ENCODE measurements around the gene NACAD.

NACAD gene

DNA sequence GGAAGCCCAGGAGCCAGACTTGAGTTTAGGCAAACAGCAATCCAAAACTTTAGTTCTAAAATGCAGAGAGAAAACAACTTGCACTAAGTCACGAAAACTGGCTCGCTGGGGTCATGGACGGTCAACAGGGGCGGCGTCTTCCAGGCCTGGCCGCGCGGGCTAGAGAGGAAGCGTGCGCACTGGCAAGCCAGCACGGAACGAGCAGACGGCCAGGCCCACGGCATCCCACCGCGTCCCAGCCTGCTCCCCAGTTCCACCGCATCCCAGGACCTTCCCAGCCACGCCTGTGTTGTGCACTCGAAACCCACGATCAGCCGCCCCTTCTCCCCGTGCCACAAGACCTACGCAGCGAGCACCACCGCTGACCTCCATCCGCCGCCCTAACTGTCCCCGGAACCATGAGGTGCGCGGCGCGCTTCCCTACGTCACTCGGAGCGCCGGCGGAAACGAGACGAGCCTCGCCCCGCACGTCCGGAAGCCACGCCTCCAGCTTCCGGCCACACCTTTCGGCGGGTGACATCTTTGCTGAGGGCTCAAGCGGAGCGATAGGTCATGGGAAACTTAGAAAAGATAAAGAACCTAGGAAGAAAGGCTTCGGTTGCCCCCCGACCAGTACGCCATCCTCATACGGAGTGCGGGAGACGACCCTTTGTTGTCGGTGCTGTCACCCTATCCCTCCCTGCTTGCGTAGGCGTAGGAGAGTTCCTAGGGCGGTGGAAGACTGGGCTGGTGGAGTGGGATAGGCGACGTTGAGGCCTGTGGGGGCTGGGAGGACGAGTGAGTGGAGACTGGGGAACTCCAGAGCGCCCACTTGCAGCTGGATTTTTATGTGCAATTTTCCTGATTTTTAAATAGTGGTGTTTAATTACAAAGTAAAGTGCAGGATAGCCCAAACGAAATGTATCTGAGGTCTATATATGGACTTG lies 22.8 kb upstream of the NACAD start, which contains the start of gene TBRG4:
Gene TBRG4 (minus strand): TSS at position 400 of the 926 bp plus-strand sequence. CDS start 2,460 bp downstream, outside the sequence.
- H3K4ac ChIP-seq (ENCODE audit: low read length) = no peak within 1 kb of the TSS
- peak within 1 kb of the TSS; percentile 90 for H3K9ac ChIP-seq (ENCODE audit: low read depth, low read length, poor library complexity)
- DNase-seq (ENCODE audit: low spot score) = peak; percentile 93
- H3K4me3 ChIP-seq (ENCODE audit: low read length in 2 of 2) = peak within 1 kb of the TSS; percentile 91 to 97
- H4K91ac ChIP-seq (ENCODE audit: low read depth, low read length, poor library complexity) = peak within 1 kb of the TSS; percentile 60
- H3K27me3 ChIP-seq (ENCODE audit: control insufficient read depth in 3 of 3, insufficient read depth in 3 of 3, low read depth in 1 of 3, low read length in 3 of 3) = peaks cover 0 to 4% (median 3%) of the 10 kb centered on the region in 3 experiments
- H3K14ac ChIP-seq (ENCODE audit: low read length) = peak within 1 kb of the TSS; percentile 86
- no peak within 1 kb of the TSS for H2BK120ac ChIP-seq (ENCODE audit: low read depth, low read length)
- peak within 1 kb of the TSS; percentile 99 for H3K27ac ChIP-seq (replicated peaks; ENCODE audit: low read length)
- H3K18ac ChIP-seq (ENCODE audit: low read length) = peak within 1 kb of the TSS; percentile 98
- no peaks in the 10 kb centered on the region for H3K9me3 ChIP-seq (replicated peaks in 1 of 2; ENCODE audit: control insufficient read depth in 2 of 2, insufficient read depth in 1 of 2, low read depth in 1 of 2, low read length in 2 of 2)
- H3K79me1 ChIP-seq (ENCODE audit: low read depth, low read length) = peaks cover 3% of the 10 kb centered on the region
- no peak within 1 kb of the TSS for H2AK5ac ChIP-seq (ENCODE audit: low read depth, low read length)
- peak within 1 kb of the TSS; percentile 67 for H3K4me2 ChIP-seq (ENCODE audit: insufficient read depth, low read length, poor library complexity, severe bottlenecking)
- peaks cover 0 to 2% of the 10 kb centered on the region in 2 donors for H3K4me1 ChIP-seq (ENCODE audit: control insufficient read depth in 2 of 2, insufficient read depth in 1 of 2, low read depth in 1 of 2, low read length in 2 of 2)
- WGBS, 2 donors (ENCODE audit: extremely low coverage in 2 of 2, insufficient read length in 2 of 2, insufficient replicate concordance in 1 of 2) = no CpG with 5 or more reads among the region's 64 CpGs
- no peak within 1 kb of the TSS for H2BK15ac ChIP-seq (ENCODE audit: low read length)
- no peak within 1 kb of the TSS for H4K8ac ChIP-seq (ENCODE audit: low read depth, low read length)
- H3K36me3 ChIP-seq (replicated peaks in 1 of 2; ENCODE audit: control insufficient read depth in 2 of 2, insufficient read depth in 2 of 2, low read length in 2 of 2) = peaks cover 20 to 33% of the 10 kb centered on the region in 2 donors
- H2BK12ac ChIP-seq (ENCODE audit: low read length) = no peak within 1 kb of the TSS
- peak within 1 kb of the TSS; percentile 44 for H2BK5ac ChIP-seq (ENCODE audit: low read length)
- H3K23ac ChIP-seq (ENCODE audit: low read depth, low read length, poor library complexity) = peak within 1 kb of the TSS; percentile 50
- peak within 1 kb of the TSS; percentile 88 for H2AFZ ChIP-seq (ENCODE audit: low read length)

DNA sequence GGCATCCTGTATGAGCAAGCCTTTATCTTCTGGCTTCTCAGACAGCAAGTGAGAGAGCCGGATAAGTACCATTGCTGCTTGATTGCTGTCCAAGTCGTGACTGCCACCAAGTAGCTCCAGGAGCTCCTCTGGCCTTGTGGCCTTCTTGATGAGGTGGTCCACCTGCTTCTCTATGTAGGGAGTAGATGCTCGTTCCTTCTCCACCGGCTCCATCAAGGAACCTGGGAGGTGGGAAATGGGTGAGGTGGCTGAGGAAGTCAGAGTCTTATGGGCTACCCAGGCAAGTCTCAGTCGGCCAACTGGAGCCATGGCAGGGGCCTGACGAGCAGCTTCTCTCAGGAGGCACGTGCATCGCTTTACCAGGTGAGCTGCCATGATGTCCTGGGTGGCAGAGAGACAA lies 20.1 kb upstream of the NACAD start:
- Histone ChIP-seq H3K23ac (ENCODE audit: low read depth, low read length, poor library complexity) (no peak overlapping the region), H3K4ac (ENCODE audit: low read length) (no peak overlapping the region), H3K27me3 (ENCODE audit: control insufficient read depth in 3 of 3, insufficient read depth in 3 of 3, low read depth in 1 of 3, low read length in 3 of 3) (peaks cover 0 to 3% (median 0%) of the 10 kb centered on the region in 3 experiments), H3K4me3 (ENCODE audit: low read length in 2 of 2) (no peak overlapping the region), H2BK5ac (ENCODE audit: low read length) (no peak overlapping the region), H4K8ac (ENCODE audit: low read depth, low read length) (no peak overlapping the region), H3K4me1 (ENCODE audit: control insufficient read depth in 2 of 2, insufficient read depth in 1 of 2, low read depth in 1 of 2, low read length in 2 of 2) (peaks cover 0 to 2% of the 10 kb centered on the region in 2 donors), H4K91ac (ENCODE audit: low read depth, low read length, poor library complexity) (no peak overlapping the region), H3K9ac (ENCODE audit: low read depth, low read length, poor library complexity) (no peak overlapping the region), H2AFZ (ENCODE audit: low read length) (no peak overlapping the region), H3K4me2 (ENCODE audit: insufficient read depth, low read length, poor library complexity, severe bottlenecking) (no peak overlapping the region), H2BK120ac (ENCODE audit: low read depth, low read length) (no peak overlapping the region), H3K79me1 (ENCODE audit: low read depth, low read length) (peaks cover 3% of the 10 kb centered on the region), H3K27ac (replicated peaks; ENCODE audit: low read length) (no peak overlapping the region), H3K18ac (ENCODE audit: low read length) (no peak overlapping the region), H2BK15ac (ENCODE audit: low read length) (no peak overlapping the region), H3K9me3 (replicated peaks in 1 of 2; ENCODE audit: control insufficient read depth in 2 of 2, insufficient read depth in 1 of 2, low read depth in 1 of 2, low read length in 2 of 2) (no peaks in the 10 kb centered on the region), H3K36me3 (replicated peaks in 1 of 2; ENCODE audit: control insufficient read depth in 2 of 2, insufficient read depth in 2 of 2, low read length in 2 of 2) (peaks cover 45 to 60% of the 10 kb centered on the region in 2 donors), H2BK12ac (ENCODE audit: low read length) (no peak overlapping the region), H3K14ac (ENCODE audit: low read length) (no peak overlapping the region), H2AK5ac (ENCODE audit: low read depth, low read length) (no peak overlapping the region)
- WGBS, 2 donors (ENCODE audit: extremely low coverage in 2 of 2, insufficient read length in 2 of 2, insufficient replicate concordance in 1 of 2) = no CpG with 5 or more reads among the region's 8 CpGs
- DNase-seq (ENCODE audit: low spot score) = no peak

DNA sequence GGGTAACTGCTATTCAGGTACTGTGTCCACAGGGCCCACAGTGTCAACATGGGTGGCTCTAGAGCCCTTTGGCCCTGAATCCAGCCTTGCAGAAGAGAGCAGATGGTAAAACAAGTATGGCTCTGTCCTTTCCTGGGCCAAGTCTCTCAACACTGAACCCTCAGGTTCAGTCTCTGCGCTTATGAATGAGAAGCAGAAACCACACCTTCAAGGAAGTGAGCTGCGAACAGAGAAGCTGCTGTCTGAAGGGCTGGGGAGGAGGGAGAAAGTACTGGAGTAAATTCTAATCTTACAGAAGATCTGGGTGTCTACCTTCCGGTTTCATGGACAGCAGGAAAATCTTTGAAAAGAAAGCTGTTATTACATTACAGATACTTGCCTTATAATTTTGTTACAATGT lies 18.6 kb upstream of the NACAD start:
- no peak overlapping the region for H3K4me2 ChIP-seq (ENCODE audit: insufficient read depth, low read length, poor library complexity, severe bottlenecking)
- H2BK15ac ChIP-seq (ENCODE audit: low read length) = no peak overlapping the region
- H3K9me3 ChIP-seq (replicated peaks in 1 of 2; ENCODE audit: control insufficient read depth in 2 of 2, insufficient read depth in 1 of 2, low read depth in 1 of 2, low read length in 2 of 2) = no peaks in the 10 kb centered on the region
- H3K79me1 ChIP-seq (ENCODE audit: low read depth, low read length) = peaks cover 5% of the 10 kb centered on the region
- no peak overlapping the region for H2BK5ac ChIP-seq (ENCODE audit: low read length)
- peaks cover 0 to 3% (median 0%) of the 10 kb centered on the region in 3 experiments for H3K27me3 ChIP-seq (ENCODE audit: control insufficient read depth in 3 of 3, insufficient read depth in 3 of 3, low read depth in 1 of 3, low read length in 3 of 3)
- no peak overlapping the region for H3K4ac ChIP-seq (ENCODE audit: low read length)
- no CpG with 5 or more reads among the region's 3 CpGs for WGBS, 2 donors (ENCODE audit: extremely low coverage in 2 of 2, insufficient read length in 2 of 2, insufficient replicate concordance in 1 of 2)
- H2AFZ ChIP-seq (ENCODE audit: low read length) = no peak overlapping the region
- no peak overlapping the region for H2AK5ac ChIP-seq (ENCODE audit: low read depth, low read length)
- peaks cover 59 to 75% of the 10 kb centered on the region in 2 donors for H3K36me3 ChIP-seq (replicated peaks in 1 of 2; ENCODE audit: control insufficient read depth in 2 of 2, insufficient read depth in 2 of 2, low read length in 2 of 2)
- H2BK12ac ChIP-seq (ENCODE audit: low read length) = no peak overlapping the region
- no peak for DNase-seq (ENCODE audit: low spot score)
- H4K8ac ChIP-seq (ENCODE audit: low read depth, low read length) = no peak overlapping the region
- no peak overlapping the region for H4K91ac ChIP-seq (ENCODE audit: low read depth, low read length, poor library complexity)
- no peak overlapping the region for H2BK120ac ChIP-seq (ENCODE audit: low read depth, low read length)
- H3K4me3 ChIP-seq (ENCODE audit: low read length in 2 of 2) = no peak overlapping the region
- no peak overlapping the region for H3K9ac ChIP-seq (ENCODE audit: low read depth, low read length, poor library complexity)
- H3K18ac ChIP-seq (ENCODE audit: low read length) = no peak overlapping the region
- H3K4me1 ChIP-seq (ENCODE audit: control insufficient read depth in 2 of 2, insufficient read depth in 1 of 2, low read depth in 1 of 2, low read length in 2 of 2) = peaks cover 0 to 2% of the 10 kb centered on the region in 2 donors
- no peak overlapping the region for H3K27ac ChIP-seq (replicated peaks; ENCODE audit: low read length)
- no peak overlapping the region for H3K14ac ChIP-seq (ENCODE audit: low read length)
- no peak overlapping the region for H3K23ac ChIP-seq (ENCODE audit: low read depth, low read length, poor library complexity)

DNA sequence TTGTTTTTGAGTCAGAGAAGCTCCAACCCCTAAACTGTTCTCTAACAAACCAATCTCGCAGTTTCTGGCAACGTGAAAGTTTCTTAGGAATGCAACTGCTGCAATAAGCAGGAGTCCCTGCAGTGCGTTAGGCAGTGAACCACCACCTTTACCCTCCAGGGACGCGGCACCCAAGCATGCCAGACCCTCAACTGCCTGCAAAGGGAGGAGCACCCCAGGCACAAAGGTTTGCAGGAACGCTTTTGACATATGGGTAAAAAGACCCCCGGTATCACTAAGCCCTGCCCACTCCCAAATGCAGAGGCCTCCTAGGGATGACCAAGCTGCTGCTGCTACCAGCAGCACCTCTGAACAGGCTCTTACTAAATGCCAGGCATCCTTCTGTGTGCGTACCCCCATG lies 18.1 kb upstream of the NACAD start:
- Histone ChIP-seq H3K4me1 (ENCODE audit: control insufficient read depth in 2 of 2, insufficient read depth in 1 of 2, low read depth in 1 of 2, low read length in 2 of 2) (peaks cover 0 to 2% of the 10 kb centered on the region in 2 donors), H3K14ac (ENCODE audit: low read length) (no peak overlapping the region), H3K23ac (ENCODE audit: low read depth, low read length, poor library complexity) (no peak overlapping the region), H2BK12ac (ENCODE audit: low read length) (no peak overlapping the region), H3K4ac (ENCODE audit: low read length) (no peak overlapping the region), H3K9me3 (replicated peaks in 1 of 2; ENCODE audit: control insufficient read depth in 2 of 2, insufficient read depth in 1 of 2, low read depth in 1 of 2, low read length in 2 of 2) (no peaks in the 10 kb centered on the region), H3K18ac (ENCODE audit: low read length) (no peak overlapping the region), H2AFZ (ENCODE audit: low read length) (no peak overlapping the region), H3K4me3 (ENCODE audit: low read length in 2 of 2) (no peak overlapping the region), H2BK15ac (ENCODE audit: low read length) (no peak overlapping the region), H3K4me2 (ENCODE audit: insufficient read depth, low read length, poor library complexity, severe bottlenecking) (no peak overlapping the region), H3K27me3 (ENCODE audit: control insufficient read depth in 3 of 3, insufficient read depth in 3 of 3, low read depth in 1 of 3, low read length in 3 of 3) (peaks cover 0 to 3% (median 0%) of the 10 kb centered on the region in 3 experiments), H3K27ac (replicated peaks; ENCODE audit: low read length) (no peak overlapping the region), H3K36me3 (replicated peaks in 1 of 2; ENCODE audit: control insufficient read depth in 2 of 2, insufficient read depth in 2 of 2, low read length in 2 of 2) (peaks cover 64 to 80% of the 10 kb centered on the region in 2 donors), H4K91ac (ENCODE audit: low read depth, low read length, poor library complexity) (no peak overlapping the region), H2BK5ac (ENCODE audit: low read length) (no peak overlapping the region), H4K8ac (ENCODE audit: low read depth, low read length) (no peak overlapping the region), H2AK5ac (ENCODE audit: low read depth, low read length) (no peak overlapping the region), H2BK120ac (ENCODE audit: low read depth, low read length) (no peak overlapping the region), H3K9ac (ENCODE audit: low read depth, low read length, poor library complexity) (no peak overlapping the region), H3K79me1 (ENCODE audit: low read depth, low read length) (peaks cover 5% of the 10 kb centered on the region)
- no CpG with 5 or more reads among the region's 8 CpGs for WGBS, 2 donors (ENCODE audit: extremely low coverage in 2 of 2, insufficient read length in 2 of 2, insufficient replicate concordance in 1 of 2)
- DNase-seq (ENCODE audit: low spot score) = no peak

Measured in neuronal stem cell (in vitro differentiated cells).